OCI-M2 (cell line): ENCODE results near the gene MUC5B.
"Not testable (repeated sequence)": the region's sequence is repeated elsewhere in the genome, so short reads cannot be mapped to it uniquely, and the experiment has no call there.

Experiments used
- DNase-seq: peaks from one replicate; lab custom pipeline; 2025; ENCODE audit not compliant: unreplicated experiment; lab: John Stamatoyannopoulos, UW

The MUC5B gene

DNA sequence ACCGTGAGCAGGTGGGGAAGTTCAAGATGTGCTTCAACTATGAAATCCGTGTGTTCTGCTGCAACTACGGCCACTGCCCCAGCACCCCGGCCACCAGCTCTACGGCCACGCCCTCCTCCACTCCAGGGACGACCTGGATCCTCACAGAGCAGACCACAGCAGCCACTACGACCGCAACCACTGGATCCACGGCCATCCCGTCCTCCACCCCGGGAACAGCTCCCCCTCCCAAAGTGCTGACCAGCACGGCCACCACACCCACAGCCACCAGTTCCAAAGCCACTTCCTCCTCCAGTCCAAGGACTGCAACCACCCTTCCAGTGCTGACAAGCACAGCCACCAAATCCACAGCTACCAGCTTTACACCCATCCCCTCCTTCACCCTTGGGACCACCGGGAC, 22.9 kb downstream of the MUC5B start:
- not testable (repeated sequence) for DNase-seq

DNA sequence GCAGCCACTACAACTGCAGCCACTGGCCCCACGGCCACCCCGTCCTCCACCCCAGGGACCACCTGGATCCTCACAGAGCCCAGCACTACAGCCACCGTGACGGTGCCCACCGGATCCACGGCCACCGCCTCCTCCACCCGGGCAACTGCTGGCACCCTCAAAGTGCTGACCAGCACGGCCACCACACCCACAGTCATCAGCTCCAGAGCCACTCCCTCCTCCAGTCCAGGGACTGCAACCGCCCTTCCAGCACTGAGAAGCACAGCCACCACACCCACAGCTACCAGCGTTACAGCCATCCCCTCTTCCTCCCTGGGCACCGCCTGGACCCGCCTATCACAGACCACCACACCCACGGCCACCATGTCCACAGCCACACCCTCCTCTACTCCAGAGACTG, 23.4 kb downstream of the MUC5B start:
- DNase-seq: not testable (repeated sequence)

DNA sequence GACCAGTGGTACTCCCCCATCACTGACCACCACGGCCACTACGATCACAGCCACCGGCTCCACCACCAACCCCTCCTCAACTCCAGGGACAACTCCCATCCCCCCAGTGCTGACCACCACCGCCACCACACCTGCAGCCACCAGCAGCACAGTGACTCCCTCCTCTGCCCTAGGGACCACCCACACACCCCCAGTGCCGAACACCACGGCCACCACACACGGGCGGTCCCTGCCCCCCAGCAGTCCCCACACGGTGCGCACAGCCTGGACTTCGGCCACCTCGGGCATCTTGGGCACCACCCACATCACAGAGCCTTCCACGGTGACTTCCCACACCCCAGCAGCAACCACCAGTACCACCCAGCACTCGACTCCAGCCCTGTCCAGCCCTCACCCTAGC, 24.2 kb downstream of the MUC5B start:
- not testable (repeated sequence) for DNase-seq

DNA sequence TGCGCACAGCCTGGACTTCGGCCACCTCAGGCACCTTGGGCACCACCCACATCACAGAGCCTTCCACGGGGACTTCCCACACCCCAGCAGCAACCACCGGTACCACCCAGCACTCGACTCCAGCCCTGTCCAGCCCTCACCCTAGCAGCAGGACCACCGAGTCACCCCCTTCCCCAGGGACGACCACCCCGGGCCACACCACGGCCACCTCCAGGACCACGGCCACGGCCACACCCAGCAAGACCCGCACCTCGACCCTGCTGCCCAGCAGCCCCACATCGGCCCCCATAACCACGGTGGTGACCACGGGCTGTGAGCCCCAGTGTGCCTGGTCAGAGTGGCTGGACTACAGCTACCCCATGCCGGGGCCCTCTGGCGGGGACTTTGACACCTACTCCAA, 26.1 kb downstream of the MUC5B start:
- DNase-seq: not testable (repeated sequence)

DNA sequence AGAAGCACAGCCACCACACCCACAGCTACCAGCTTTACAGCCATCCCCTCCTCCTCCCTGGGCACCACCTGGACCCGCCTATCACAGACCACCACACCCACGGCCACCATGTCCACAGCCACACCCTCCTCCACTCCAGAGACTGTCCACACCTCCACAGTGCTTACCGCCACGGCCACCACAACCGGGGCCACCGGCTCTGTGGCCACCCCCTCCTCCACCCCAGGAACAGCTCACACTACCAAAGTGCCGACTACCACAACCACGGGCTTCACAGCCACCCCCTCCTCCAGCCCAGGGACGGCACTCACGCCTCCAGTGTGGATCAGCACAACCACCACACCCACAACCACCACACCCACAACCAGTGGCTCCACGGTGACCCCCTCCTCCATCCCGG, 27.5 kb downstream of the MUC5B start:
- not testable (repeated sequence) for DNase-seq

DNA sequence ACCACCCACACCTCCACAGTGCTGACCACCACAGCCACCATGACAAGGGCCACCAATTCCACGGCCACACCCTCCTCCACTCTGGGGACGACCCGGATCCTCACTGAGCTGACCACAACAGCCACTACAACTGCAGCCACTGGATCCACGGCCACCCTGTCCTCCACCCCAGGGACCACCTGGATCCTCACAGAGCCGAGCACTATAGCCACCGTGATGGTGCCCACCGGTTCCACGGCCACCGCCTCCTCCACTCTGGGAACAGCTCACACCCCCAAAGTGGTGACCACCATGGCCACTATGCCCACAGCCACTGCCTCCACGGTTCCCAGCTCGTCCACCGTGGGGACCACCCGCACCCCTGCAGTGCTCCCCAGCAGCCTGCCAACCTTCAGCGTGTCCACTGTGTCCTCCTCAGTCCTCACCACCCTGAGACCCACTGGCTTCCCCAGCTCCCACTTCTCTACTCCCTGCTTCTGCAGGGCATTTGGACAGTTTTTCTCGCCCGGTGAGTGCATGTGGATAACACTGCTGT, 28.4 kb downstream of the MUC5B start:
- DNase-seq: no peak

DNA sequence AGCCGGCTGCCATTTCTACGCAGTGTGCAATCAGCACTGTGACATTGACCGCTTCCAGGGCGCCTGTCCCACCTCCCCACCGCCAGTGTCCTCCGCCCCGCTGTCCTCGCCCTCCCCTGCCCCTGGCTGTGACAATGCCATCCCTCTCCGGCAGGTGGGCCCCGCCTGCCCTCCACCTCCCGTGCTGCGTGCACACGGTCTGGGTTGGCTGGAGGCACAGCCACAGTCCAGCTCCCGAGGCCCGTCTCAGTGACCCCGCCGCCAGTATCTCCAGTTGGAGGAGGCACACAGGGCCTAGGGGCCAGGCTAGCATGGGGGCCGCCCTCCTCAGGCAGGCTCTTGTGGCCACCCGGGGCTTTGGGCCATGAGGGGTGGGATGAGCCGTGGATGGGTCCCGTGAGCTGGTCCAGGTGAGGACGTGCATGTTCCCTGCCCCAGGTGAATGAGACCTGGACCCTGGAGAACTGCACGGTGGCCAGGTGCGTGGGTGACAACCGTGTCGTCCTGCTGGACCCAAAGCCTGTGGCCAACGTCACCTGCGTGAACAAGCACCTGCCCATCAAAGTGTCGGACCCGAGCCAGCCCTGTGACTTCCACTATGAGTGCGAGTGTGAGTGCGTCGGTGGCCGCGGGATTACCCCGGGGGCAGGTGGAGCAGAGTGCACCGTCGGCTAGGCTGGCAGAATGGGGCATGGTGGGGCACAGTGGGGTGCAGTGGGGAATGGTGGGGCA, 29.7 kb downstream of the MUC5B start:
- no peak for DNase-seq

DNA sequence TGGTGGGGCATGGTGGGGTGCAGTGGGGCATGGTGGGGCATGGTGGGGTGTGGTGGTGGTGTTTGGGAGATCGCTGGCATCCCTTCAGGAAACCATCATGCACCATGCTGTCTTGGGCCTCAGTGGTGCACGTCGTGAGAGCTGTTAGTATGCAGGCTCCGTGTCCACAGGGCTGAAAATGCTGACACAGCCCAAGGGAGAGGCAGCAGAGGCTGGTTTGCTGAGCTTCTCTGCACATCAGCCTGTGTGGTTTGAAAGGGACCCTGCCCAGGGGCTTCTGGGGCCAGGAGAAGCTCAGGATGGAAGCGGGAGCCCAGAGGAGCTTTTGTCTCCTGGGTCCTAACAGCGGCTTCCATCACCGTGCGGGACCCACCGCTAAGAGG, 30.2 kb downstream of the MUC5B start:
- DNase-seq: no peak

DNA sequence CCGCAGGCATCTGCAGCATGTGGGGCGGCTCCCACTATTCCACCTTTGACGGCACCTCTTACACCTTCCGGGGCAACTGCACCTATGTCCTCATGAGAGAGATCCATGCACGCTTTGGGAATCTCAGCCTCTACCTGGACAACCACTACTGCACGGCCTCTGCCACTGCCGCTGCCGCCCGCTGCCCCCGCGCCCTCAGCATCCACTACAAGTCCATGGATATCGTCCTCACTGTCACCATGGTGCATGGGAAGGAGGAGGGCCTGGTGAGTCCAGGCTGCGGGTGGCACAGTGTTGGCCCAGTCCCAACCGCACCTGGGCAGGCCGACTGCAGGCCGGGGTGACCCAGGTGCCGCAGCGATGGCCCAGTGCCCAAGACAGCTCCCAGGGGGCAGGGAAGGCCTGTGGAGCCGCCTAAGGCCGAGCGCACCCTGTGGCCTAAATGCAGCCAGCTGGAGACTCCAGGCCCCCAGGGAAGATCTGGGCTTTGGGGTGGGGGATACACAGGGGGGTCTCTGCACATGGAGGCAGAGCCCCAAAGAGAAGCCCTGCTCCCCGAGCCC, 31.3 kb downstream of the MUC5B start:
- DNase-seq: no peak

DNA sequence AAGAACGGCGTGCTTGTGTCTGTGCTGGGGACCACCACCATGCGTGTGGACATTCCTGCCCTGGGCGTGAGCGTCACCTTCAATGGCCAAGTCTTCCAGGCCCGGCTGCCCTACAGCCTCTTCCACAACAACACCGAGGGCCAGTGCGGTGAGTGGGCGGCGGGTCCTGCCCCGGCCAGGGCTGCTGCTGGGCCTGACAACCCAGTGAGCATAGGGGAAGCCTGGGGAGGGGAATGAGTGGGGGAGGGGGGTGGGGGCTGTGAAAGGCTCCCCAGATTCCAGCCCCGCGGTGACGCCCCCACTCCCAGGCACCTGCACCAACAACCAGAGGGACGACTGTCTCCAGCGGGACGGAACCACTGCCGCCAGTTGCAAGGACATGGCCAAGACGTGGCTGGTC, 31.9 kb downstream of the MUC5B start:
- DNase-seq: no peak

DNA sequence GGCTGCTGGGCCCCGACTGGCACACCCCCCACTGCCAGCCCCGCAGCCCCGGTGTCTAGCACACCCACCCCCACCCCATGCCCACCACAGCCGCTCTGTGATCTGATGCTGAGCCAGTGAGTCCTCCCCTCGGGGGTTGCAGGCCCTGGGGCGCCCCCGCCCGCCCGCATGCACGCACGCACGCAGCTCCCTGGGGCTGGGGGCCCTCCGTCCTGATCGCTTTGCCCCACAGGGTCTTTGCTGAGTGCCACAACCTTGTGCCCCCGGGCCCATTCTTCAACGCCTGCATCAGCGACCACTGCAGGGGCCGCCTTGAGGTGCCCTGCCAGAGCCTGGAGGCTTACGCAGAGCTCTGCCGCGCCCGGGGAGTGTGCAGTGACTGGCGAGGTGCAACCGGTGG, 32.3 kb downstream of the MUC5B start:
- DNase-seq: no peak

DNA sequence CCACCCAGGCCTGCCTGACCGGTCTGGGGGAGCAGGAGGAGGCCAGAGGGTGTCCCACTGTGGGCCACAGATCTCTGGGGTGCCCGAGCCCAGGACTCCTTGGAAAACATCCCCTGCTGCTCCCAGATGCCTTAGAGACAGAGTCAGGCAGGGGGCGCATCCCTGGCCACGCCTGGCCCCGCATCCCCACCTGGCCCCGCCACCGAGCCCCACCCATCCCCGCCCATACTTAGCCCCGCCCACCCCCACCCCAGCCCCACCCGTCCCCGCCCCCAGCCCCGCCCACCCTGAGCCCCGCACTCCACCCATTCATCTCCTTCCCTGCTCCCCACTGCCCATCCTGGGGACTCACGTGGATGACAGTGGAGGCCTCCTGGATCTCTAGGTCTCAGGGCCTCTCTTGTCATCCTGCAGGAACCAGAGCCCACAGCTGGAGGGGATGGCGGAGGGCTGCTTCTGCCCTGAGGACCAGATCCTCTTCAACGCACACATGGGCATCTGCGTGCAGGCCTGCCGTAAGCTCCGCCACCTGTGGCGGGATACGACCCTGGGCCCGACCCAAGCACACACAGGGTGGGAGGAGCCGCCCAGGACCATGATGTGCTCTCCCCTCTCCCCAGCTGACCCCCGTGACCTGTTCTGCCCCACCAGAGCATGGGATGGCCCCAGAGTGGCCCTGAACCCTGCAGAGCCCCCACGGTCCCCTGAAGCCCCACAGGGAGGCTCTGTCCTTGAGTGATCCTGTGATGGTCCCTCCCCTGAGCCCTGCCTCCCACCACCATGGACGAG, 33.6 kb downstream of the MUC5B start:
- no peak for DNase-seq

DNA sequence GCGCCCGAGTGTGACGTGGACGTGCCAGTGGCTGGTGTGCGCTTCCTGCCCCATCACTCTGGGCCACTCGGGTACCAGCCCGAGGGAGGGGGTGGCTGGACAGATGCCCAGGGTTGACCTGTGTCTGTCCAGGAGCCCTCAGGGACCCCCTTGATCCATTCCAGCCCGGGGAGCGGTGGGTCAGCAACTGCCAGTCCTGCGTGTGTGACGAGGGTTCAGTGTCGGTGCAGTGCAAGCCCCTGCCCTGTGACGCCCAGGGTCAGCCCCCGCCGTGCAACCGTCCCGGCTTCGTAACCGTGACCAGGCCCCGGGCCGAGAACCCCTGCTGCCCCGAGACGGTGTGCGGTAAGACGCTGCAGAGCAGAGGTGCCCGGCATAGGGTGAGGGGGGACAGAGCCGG, 34.5 kb downstream of the MUC5B start:
- DNase-seq: no peak

DNA sequence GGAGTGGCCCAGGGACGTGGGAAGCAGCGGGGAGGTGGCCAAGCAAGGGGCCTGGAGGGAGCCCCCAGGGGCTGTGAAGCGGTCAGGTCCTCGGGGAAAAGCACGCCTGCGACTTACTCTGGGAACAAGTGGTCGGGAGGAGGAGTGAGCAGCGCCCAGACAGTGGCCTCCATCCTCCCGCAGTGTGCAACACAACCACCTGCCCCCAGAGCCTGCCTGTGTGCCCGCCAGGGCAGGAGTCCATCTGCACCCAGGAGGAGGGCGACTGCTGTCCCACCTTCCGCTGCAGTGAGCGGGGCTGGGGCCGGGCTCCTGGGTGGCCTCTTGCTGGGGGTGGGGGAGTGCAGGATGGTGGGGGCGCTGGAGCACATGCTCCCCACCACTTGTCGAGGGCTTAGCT, 35.0 kb downstream of the MUC5B start:
- no peak for DNase-seq

DNA sequence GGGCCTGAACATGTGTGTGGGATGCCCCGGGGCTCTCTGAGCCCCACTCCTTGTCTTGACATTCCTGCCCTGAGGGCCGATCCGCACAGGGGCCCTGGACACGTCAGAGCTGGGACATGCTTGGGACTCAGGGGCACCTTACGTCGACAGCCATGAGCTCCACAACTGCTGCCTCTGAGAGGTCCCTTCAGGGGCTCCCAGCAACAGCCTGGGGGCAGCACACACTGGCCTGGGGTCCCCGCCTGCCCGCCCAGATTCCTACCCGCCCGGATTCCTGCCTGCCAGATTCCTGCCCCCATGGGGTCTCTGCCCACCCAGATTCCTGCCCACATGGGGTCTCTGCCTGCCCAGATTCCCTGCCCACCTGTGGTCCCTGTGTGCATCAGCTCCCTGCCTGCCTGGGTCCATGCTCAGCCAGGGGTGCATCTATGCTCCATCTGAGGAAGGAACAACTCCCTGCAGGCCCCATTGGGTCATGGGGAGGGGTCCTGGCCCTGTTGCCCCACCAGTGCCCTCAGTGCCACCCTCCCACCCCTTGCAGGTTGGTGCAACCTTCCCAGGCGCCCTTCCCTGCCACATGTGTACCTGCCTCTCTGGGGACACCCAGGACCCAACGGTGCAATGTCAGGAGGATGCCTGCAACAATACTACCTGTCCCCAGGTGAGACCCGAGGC, 35.7 kb downstream of the MUC5B start:
- no peak for DNase-seq

DNA sequence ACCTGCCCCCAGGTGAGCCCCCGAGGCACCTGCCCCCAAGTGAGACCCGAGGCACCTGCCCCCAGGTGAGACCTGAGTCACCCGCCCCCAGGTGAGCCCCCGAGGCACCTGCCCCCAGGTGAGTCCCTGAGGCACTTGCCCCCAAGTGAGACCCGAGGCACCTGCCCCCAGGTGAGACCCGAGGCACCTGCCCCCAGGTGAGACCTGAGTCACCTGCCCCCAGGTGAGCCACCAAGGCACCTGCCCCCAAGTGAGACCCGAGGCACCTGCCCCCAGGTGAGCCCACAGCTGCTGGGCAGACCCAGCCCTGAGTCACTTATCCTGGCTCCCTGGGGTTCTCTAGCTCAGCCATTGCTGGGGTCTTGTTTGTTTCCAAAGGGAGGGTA, 36.2 kb downstream of the MUC5B start:
- DNase-seq: no peak

DNA sequence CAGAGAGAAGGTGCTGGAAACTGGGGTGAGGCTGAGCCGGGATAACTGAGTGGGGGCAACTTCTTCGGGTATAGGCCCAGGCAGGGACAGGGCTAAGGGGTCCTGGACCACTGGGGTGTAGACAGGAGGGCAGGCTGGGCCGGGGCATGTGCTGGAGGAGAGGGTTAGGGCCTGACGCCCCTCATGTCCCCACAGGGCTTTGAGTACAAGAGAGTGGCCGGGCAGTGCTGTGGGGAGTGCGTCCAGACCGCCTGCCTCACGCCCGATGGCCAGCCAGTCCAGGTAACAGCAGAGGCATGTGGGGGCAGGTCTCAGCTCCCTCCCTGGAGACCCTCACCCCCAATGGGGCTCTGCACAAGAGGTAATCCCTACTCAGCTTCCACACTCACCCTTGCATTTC, 36.7 kb downstream of the MUC5B start:
- DNase-seq: no peak

DNA sequence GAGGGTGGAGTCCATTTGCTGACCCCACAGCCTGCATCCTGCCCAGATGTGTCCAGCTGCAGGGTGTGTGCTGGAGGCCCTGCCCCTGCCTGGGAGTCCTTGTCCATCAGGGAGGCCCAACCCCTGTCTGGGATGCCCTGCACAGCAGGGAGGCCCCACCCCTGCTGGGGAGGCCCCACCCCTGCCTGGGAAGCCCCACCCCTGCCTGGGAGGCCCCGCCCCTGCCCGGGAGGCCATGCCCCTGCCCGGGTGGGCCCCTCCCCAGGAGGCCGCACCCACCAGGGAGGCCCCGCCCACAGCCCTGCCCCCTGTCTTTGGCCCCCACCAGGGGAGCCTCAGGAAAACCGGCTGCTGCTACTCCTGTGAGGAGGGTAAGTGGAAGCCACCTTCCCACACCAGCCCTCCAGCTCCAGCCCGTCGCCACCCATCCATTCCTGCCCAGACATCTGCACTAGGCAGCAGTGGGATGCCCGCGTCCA, 37.2 kb downstream of the MUC5B start:
- no peak for DNase-seq

DNA sequence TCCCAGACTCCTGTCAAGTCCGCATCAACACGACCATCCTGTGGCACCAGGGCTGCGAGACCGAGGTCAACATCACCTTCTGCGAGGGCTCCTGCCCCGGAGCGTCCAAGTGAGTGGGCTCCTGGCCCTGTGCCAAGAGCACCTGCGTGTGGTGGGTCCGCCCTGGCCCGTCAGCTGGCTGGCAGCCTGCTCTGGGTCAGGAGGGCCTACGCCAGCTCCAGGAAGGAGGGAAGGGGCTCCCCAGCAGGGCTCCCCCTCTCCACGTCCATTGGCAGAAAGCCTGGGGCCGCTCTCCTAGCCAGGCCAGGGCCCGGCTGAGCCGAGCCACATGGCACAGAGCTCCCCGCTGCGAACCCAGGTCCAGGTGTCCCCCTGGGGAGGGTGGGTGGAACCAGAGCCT, 37.8 kb downstream of the MUC5B start:
- no peak for DNase-seq

DNA sequence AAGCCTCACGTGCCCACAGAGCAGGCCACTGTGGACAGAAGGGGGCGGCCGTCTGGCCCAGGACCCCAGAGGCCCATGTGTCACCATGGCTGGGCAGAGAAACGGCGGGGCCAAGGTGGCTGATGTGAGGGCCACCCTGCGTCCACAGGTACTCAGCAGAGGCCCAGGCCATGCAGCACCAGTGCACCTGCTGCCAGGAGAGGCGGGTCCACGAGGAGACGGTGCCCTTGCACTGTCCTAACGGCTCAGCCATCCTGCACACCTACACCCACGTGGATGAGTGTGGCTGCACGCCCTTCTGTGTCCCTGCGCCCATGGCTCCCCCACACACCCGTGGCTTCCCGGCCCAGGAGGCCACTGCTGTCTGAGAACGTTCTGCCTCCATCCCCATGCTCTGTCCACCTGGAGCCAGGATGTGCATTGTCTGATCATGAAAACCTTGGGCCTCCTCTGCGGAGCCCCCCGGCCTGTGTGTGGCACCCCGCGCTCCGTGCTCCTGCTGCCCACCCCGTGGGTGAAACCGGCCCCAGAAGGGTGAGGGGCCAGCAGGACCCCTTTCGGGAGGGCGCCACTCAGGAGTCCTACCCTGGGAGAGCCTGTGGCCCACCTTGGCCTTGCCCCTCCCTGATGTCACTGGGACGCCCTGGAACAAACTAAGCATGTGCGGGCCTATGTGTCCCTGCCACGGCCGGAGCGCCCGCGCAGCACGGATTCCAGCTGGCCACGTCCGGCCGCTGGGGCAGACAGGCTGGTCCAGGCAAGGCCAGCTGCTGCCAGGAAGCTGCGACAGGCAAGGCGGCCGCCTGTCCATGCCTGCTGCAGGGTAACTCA, 38.6 kb downstream of the MUC5B start:
- no peak for DNase-seq
